Small intestine (tissue), 7 donors: ENCODE results near the gene PHACTR3. TPM values are rescaled to one million over a fixed set of nuclear protein-coding genes. Genes with fewer than 3 reads are reported as not detected.

Experiments used
- DNase-seq, 2 donors: peaks; one replicate each; pipeline versions ENCODE4 v3.0.0 to v3.0.0-alpha.2; 2013
- FAIRE-seq: peaks from 2 replicates; lab custom pipeline; 2012; peaks lifted over from hg19 to GRCh38; lab: Jason Lieb, UNC
- H3K27ac ChIP-seq, 3 donors: one replicate each; pipeline ENCODE4 v1.5.1; 2013; ENCODE audit warnings: low read length in 2 of 3, mild to moderate bottlenecking in 2 of 3, control low read depth in 1 of 3, inconsistent platforms in 1 of 3, low read depth in 1 of 3, moderate library complexity in 1 of 3
- H3K27me3 ChIP-seq, 3 donors: one replicate each; pipeline ENCODE4 v1.6.1; 2013; ENCODE audit warnings: low read length in 3 of 3, inconsistent platforms in 1 of 3; ENCODE audit not compliant: control insufficient read depth in 3 of 3, insufficient read depth in 3 of 3
- H3K36me3 ChIP-seq, 3 donors: one replicate each; pipeline ENCODE4 v1.6.1; 2013; ENCODE audit warnings: low read length in 3 of 3, inconsistent platforms in 1 of 3, low read depth in 1 of 3, mild to moderate bottlenecking in 1 of 3, moderate library complexity in 1 of 3; ENCODE audit not compliant: control insufficient read depth in 3 of 3, insufficient read depth in 2 of 3
- H3K4me1 ChIP-seq, 3 donors: one replicate each; pipeline ENCODE4 v1.6.1; 2013; ENCODE audit warnings: low read length in 2 of 3, inconsistent platforms in 1 of 3, low read depth in 1 of 3, mild to moderate bottlenecking in 1 of 3, moderate library complexity in 1 of 3; ENCODE audit not compliant: control insufficient read depth in 3 of 3, insufficient read depth in 2 of 3
- H3K4me3 ChIP-seq, 3 donors: one replicate each; pipeline ENCODE4 v1.5.1; 2013; ENCODE audit warnings: low read length in 3 of 3, control low read depth in 1 of 3, inconsistent platforms in 1 of 3, low read depth in 1 of 3, mild to moderate bottlenecking in 1 of 3, moderate library complexity in 1 of 3
- H3K9me3 ChIP-seq, 2 donors: one replicate each; pipeline ENCODE4 v1.6.1; 2013; ENCODE audit warnings: low read depth in 1 of 2, low read length in 1 of 2; ENCODE audit not compliant: control insufficient read depth in 2 of 2, insufficient read depth in 1 of 2
- WGBS, 3 donors: extraction: QIAGEN DNeasy Blood & Tissue Kit; methylation state at CpG; one replicate each; pipeline ENCODE4 v1.1.7; 2013; 5-methylcytosine and 5-hydroxymethylcytosine counted together
- polyA plus RNA-seq, 4 donors: library from polyadenylated mRNA; stranded (reverse) in 3 of 4; unstranded in 1 of 4; fragments of 200-250 nt in 3 of 4; fragments of 120-200 nt in 1 of 4; gene quantifications; one replicate each; pipeline versions ENCODE4 v1.2.1 to v1.2.3, GENCODE V29; 2013
- donor health status: healthy with polysubstance abuse.
- donor health status: control.
- donor health status: control.
- donor health status: Bipolar disorder and iron deficiency.
- donor health status: healthy.

Gene PHACTR3
- polyA plus RNA-seq, 4 donors = 1.9 to 7.1 (median 4.9) TPM

DNA sequence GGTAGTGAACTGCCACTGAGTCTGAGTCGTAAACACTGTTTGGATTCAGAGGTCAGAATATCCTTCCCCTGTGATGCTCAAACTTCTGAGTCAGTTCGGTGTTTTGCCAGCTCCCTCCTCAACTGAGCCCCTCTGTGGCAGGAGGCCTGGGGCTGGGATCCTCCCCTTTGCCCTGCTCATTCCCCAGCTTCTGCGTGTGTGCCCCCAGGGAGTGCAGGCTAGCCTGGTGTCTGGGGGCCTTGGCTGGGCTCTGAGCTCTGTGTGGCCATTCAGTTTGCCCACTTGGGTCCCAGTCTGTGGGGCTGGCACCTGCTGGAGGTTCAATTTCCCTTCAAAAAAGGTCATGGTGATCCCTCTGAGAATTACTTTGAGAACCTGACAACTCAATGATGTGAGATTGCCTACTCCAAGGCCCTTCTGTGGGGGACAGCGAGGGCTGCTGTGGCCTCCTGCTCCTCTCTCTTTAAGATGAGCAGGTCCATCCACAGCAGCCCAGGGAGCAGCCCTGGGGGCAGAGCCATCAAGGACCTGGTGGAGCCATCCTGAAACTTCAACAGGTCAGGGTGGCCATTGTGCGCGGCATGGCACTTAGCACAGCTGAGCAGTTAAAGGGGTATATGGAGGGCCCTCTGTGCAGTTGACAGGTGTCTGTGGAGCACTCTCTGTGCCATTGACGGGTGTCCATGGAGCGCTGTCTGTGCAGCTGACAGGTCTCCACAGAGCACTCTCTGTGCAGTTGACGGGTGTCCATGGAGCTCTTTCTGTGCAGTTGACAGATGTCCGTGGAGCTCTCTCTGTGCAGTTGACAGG is 181.9 kb downstream of the PHACTR3 start:
- H3K4me3 ChIP-seq = no peak overlapping the region
- no peak for DNase-seq
- WGBS, 3 donors = 83 to 85% (median 84%) methylated on average over 10 of the region's 10 CpGs

GRCh38 chr20:59786801-59787537 is 182.6 kb downstream of the PHACTR3 start:
- Histone ChIP-seq H3K36me3 (no peaks in the 10 kb centered on the region), H3K4me1 (no peaks in the 10 kb centered on the region), H3K4me3 (no peak overlapping the region), H3K27me3 (no peaks in the 10 kb centered on the region), H3K9me3 (peaks cover 0 to 1% of the 10 kb centered on the region in 2 donors), H3K27ac (no peak overlapping the region)
- FAIRE-seq = no peak
- no peak for DNase-seq
- WGBS, 3 donors = 64 to 71% (median 71%) methylated on average over 10 of the region's 10 CpGs

More for the DNA sequence above, 181.9 kb downstream of the PHACTR3 start:
- H3K27me3 ChIP-seq = no peaks in the 10 kb centered on the region
- no peaks in the 10 kb centered on the region for H3K9me3 ChIP-seq
- no peak overlapping the region for H3K27ac ChIP-seq
- H3K36me3 ChIP-seq = no peaks in the 10 kb centered on the region
- H3K4me1 ChIP-seq = no peaks in the 10 kb centered on the region
- FAIRE-seq = no peak

GRCh38 chr20:59787538-59787890 is 183.2 kb downstream of the PHACTR3 start:
- H3K9me3 ChIP-seq = peaks cover 0 to 1% of the 10 kb centered on the region in 2 donors
- no peaks in the 10 kb centered on the region for H3K36me3 ChIP-seq
- no peak overlapping the region for H3K27ac ChIP-seq
- H3K4me3 ChIP-seq = no peak overlapping the region
- FAIRE-seq = no peak
- 57 to 64% (median 62%) methylated on average over 2 of the region's 2 CpGs for WGBS, 3 donors
- DNase-seq = no peak
- H3K4me1 ChIP-seq = no peaks in the 10 kb centered on the region
- no peaks in the 10 kb centered on the region for H3K27me3 ChIP-seq

GRCh38 chr20:59788196-59788735 is 183.9 kb downstream of the PHACTR3 start:
- no peaks in the 10 kb centered on the region for H3K4me1 ChIP-seq
- peaks cover 0 to 1% of the 10 kb centered on the region in 2 donors for H3K9me3 ChIP-seq
- 67 to 77% (median 67%) methylated on average over 8 of the region's 8 CpGs for WGBS, 3 donors
- no peak overlapping the region for H3K27ac ChIP-seq
- no peaks in the 10 kb centered on the region for H3K36me3 ChIP-seq
- H3K27me3 ChIP-seq = no peaks in the 10 kb centered on the region
- H3K4me3 ChIP-seq = no peak overlapping the region
- no peak for FAIRE-seq
- DNase-seq = no peak

GRCh38 chr20:59788811-59789397 is 184.6 kb downstream of the PHACTR3 start:
- Histone ChIP-seq H3K4me3 (no peak overlapping the region), H3K27ac (no peak overlapping the region), H3K4me1 (no peaks in the 10 kb centered on the region), H3K36me3 (no peaks in the 10 kb centered on the region), H3K27me3 (no peaks in the 10 kb centered on the region), H3K9me3 (peaks cover 0 to 1% of the 10 kb centered on the region in 2 donors)
- FAIRE-seq = no peak
- DNase-seq = no peak
- 75 to 81% (median 80%) methylated on average over 7 of the region's 7 CpGs for WGBS, 3 donors

GRCh38 chr20:59789686-59790085 is 185.3 kb downstream of the PHACTR3 start:
- Histone ChIP-seq H3K4me3 (no peak overlapping the region), H3K27me3 (no peaks in the 10 kb centered on the region), H3K4me1 (no peaks in the 10 kb centered on the region), H3K9me3 (peaks cover 0 to 1% of the 10 kb centered on the region in 2 donors), H3K27ac (no peak overlapping the region), H3K36me3 (no peaks in the 10 kb centered on the region)
- DNase-seq (no peak), FAIRE-seq (no peak)
- WGBS, 3 donors = 24 to 42% (median 34%) methylated on average over 2 of the region's 2 CpGs

GRCh38 chr20:59790346-59790745 is 186.0 kb downstream of the PHACTR3 start:
- Histone ChIP-seq H3K4me3 (no peak overlapping the region), H3K4me1 (no peaks in the 10 kb centered on the region), H3K36me3 (no peaks in the 10 kb centered on the region), H3K27me3 (no peaks in the 10 kb centered on the region), H3K27ac (no peak overlapping the region), H3K9me3 (peaks cover 0 to 1% of the 10 kb centered on the region in 2 donors)
- DNase-seq (no peak), FAIRE-seq (no peak)
- 76 to 81% (median 81%) methylated on average over 1 of the region's 1 CpG for WGBS, 3 donors

DNA sequence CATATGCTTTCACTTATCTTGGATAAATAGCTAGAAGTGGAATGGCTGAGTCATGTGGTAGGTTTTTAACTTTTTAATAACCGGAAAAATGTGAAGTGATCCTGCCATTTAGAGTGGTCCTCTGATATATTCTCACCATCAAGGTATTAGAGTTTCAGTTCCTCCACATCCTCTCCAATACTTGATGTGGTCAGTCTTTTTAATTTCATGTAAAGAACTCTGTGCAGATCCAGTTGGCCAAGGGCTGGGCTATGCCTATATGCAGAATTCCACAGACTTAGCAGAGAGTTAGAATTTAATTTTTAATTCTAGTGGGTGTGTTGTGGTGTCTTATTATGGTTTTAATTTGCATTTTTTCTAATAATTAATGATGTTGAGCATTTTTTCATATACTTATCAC is 188.0 kb downstream of the PHACTR3 start:
- H3K9me3 ChIP-seq = peaks cover 0 to 1% of the 10 kb centered on the region in 2 donors
- 94 to 100% (median 100%) methylated on average over 1 of the region's 1 CpG for WGBS, 3 donors
- no peak for FAIRE-seq
- no peak overlapping the region for H3K4me3 ChIP-seq
- no peaks in the 10 kb centered on the region for H3K36me3 ChIP-seq
- DNase-seq = no peak
- H3K4me1 ChIP-seq = no peaks in the 10 kb centered on the region
- no peak overlapping the region for H3K27ac ChIP-seq
- H3K27me3 ChIP-seq = no peaks in the 10 kb centered on the region
